22Rv1 (cell line): ENCODE data around the gene LRRC55.

Source experiments
- CTCF ChIP-seq: fragments of 450-650 bp; IDR thresholded peaks from 2 replicates; pipeline ENCODE4 v1.5.1; 2017; ENCODE audit warnings: mild to moderate bottlenecking
- ZFX ChIP-seq: fragments of 450-650 bp; IDR thresholded peaks from 2 replicates; pipeline ENCODE4 v1.6.1; 2017; ENCODE audit warnings: antibody characterized with exemption, borderline replicate concordance

GRCh38 chr11:57240757-57241156 lies 59.0 kb downstream of the LRRC55 start:
- no peak for TF ChIP-seq CTCF
- TF ChIP-seq ZFX = no peak
